Natural killer cell treated with Interleukin-12 subunit alpha and Interleukin-12 subunit beta and Interleukin-15 and Interleukin-18, amount 100 ng/mL, for 72 hours (primary cell): ENCODE results near the gene STARD3. TPM values are rescaled to one million over a fixed set of nuclear protein-coding genes. Genes with fewer than 3 reads are reported as not detected.

Source experiments
- ATAC-seq, 2 donors: fragments of 150-1000 bp; cut with Tn5 transposase in 1 of 2; sonication (Bioruptor Pico), chemical (Tn5 transposase) in 1 of 2; 2 replicates each; pipeline ENCODE4 v1.10.0; 2021
- DNase-seq: peaks from one replicate; pipeline ENCODE4 v3.0.0; 2022; ENCODE audit warnings: low spot score
- H3K27ac Mint-ChIP-seq, 2 donors: 1 replicate in 1 of 2; 2 replicates in 1 of 2; pipeline ENCODE4 v1.8.0; 2022; ENCODE audit warnings: mixed read lengths in 2 of 2, mild to moderate bottlenecking in 1 of 2, moderate library complexity in 1 of 2
- H3K27me3 Mint-ChIP-seq, 2 donors: 1 replicate in 1 of 2; 2 replicates in 1 of 2; pipeline ENCODE4 v1.8.0; 2022; ENCODE audit warnings: mixed read lengths in 2 of 2
- H3K36me3 Mint-ChIP-seq: one replicate; pipeline ENCODE4 v1.8.0; 2022; ENCODE audit warnings: mixed read lengths
- H3K4me1 Mint-ChIP-seq, 2 donors: 1 replicate in 1 of 2; 2 replicates in 1 of 2; pipeline ENCODE4 v1.8.0; 2022; ENCODE audit warnings: low read depth in 2 of 2, mixed read lengths in 2 of 2, mild to moderate bottlenecking in 1 of 2
- H3K4me3 Mint-ChIP-seq: one replicate; pipeline ENCODE4 v1.8.0; 2022; ENCODE audit warnings: mixed read lengths
- H3K9me3 Mint-ChIP-seq: 2 replicates; pipeline ENCODE4 v1.8.0; 2022; ENCODE audit warnings: mixed read lengths
- total RNA-seq, 2 donors: library from RNA; stranded (reverse); gene quantifications; one replicate each; pipeline ENCODE4 v1.2.3, GENCODE V29; 2022

Gene STARD3
- total RNA-seq, 2 donors from 2014 or later, result 97.9 to 139 TPM

- H3K27ac Mint-ChIP-seq, result no peak overlapping the region
- peaks cover 50 to 66% of the 10 kb centered on the region in 2 donors for H3K27me3 Mint-ChIP-seq
- ATAC-seq (no peak), DNase-seq (no peak)
- peaks cover 5 to 14% of the 10 kb centered on the region in 2 donors for H3K4me1 Mint-ChIP-seq
- no peaks in the 10 kb centered on the region for H3K9me3 Mint-ChIP-seq
- H3K36me3 Mint-ChIP-seq, result no peaks in the 10 kb centered on the region
- H3K4me3 Mint-ChIP-seq, result no peak overlapping the region
These were observed 36.5 kb upstream of the STARD3 start for GRCh38 chr17:39600288-39600996.

DNA sequence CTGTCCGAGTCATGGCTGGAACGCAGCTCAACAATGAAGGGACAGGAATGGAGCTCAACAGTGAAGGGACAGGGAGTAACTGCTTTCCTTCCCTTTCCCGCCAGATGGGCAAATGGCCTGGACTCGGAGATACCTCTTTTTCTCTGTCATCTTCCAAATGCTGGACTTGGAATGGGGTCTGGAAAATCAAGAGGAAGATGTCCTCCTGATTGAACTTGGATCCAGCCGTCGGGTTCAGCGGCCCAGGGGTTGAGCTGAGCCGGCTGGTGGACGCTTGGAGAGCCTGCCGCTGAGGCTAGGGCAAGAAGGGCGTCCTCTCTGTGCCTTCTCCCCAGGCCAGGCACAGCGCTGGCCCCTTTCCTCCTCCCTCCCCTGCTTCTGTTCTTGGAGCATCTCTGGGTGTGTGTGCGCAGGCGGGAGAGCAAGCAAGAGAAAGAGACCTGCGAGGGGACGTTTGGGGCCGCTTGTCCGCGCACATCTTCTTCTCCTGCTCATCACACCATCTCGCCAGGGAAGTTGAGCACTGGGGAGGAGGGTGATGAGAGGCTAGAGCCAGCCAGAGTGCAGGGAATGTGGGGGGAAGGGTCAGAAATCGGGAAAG is 35.8 kb upstream of the STARD3 start:
- Mint-ChIP-seq H3K27me3 (peaks cover 44 to 60% of the 10 kb centered on the region in 2 donors), H3K36me3 (no peaks in the 10 kb centered on the region), H3K4me1 (peaks cover 2 to 12% of the 10 kb centered on the region in 2 donors), H3K4me3 (no peak overlapping the region), H3K9me3 (no peaks in the 10 kb centered on the region), H3K27ac (no peak overlapping the region)
- ATAC-seq (no peak), DNase-seq (no peak)

- no peaks in the 10 kb centered on the region for H3K36me3 Mint-ChIP-seq
- H3K9me3 Mint-ChIP-seq, result no peaks in the 10 kb centered on the region
- no peak overlapping the region for H3K27ac Mint-ChIP-seq
- peaks cover 0 to 8% of the 10 kb centered on the region in 2 donors for H3K4me1 Mint-ChIP-seq
- no peak overlapping the region for H3K4me3 Mint-ChIP-seq
- peaks cover 39 to 51% of the 10 kb centered on the region in 2 donors for H3K27me3 Mint-ChIP-seq
- DNase-seq (no peak), ATAC-seq (no peak)
These were observed 35.0 kb upstream of the STARD3 start for GRCh38 chr17:39601758-39602532.

- DNase-seq (no peak), ATAC-seq (peak in 1 of 2 donors; percentile 29)
- H3K4me1 Mint-ChIP-seq, result peaks cover 0 to 9% of the 10 kb centered on the region in 2 donors
- peaks cover 35 to 43% of the 10 kb centered on the region in 2 donors for H3K27me3 Mint-ChIP-seq
- H3K9me3 Mint-ChIP-seq, result no peaks in the 10 kb centered on the region
- no peak overlapping the region for H3K4me3 Mint-ChIP-seq
- H3K36me3 Mint-ChIP-seq, result no peaks in the 10 kb centered on the region
- no peak overlapping the region for H3K27ac Mint-ChIP-seq
These were observed 34.2 kb upstream of the STARD3 start for GRCh38 chr17:39602533-39603303.

GRCh38 chr17:39603304-39604016 is 33.5 kb upstream of the STARD3 start:
- DNase-seq, result peak; percentile 49
- peaks cover 0 to 9% of the 10 kb centered on the region in 2 donors for H3K4me1 Mint-ChIP-seq
- no peaks in the 10 kb centered on the region for H3K9me3 Mint-ChIP-seq
- no peak for ATAC-seq
- H3K27me3 Mint-ChIP-seq, result peaks cover 33 to 39% of the 10 kb centered on the region in 2 donors
- no peaks in the 10 kb centered on the region for H3K36me3 Mint-ChIP-seq
- no peak overlapping the region for H3K27ac Mint-ChIP-seq
- H3K4me3 Mint-ChIP-seq, result no peak overlapping the region

DNA sequence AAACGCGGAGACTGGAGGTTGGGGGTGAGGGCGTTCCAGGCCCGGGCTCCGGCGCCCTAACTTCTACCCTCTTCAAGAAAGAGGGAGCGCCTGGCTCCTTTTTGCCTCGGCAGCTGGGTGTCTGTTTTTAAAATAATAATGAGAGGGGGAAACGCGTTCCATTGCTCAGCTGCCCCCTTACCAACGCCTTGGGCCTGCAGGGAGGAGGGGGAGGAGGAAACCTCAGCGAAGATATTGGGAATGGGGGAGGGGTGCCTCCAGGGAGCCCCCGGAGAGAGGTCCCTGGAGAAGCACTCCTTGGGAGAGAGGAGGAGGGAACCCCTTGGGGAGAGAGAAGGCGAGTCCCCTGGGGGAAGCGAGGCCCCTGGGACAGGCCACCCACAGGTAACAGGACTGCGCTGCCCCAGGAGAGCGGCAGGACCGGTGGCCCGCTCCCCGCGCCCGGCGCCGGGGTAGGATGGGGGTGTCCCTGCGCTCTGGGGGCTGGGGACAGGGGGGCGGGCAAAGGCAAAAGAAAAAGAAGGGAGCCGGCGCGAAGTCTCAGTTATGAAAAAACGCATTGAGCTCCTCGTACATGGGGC is 31.9 kb upstream of the STARD3 start:
- Mint-ChIP-seq H3K9me3 (no peaks in the 10 kb centered on the region), H3K36me3 (no peaks in the 10 kb centered on the region), H3K27ac (no peak overlapping the region), H3K4me3 (no peak overlapping the region), H3K27me3 (peaks cover 37 to 42% of the 10 kb centered on the region in 2 donors), H3K4me1 (peaks cover 0 to 9% of the 10 kb centered on the region in 2 donors)
- ATAC-seq (no peak), DNase-seq (peak; percentile 57)

GRCh38 chr17:39605492-39606433 is 31.2 kb upstream of the STARD3 start:
- H3K36me3 Mint-ChIP-seq, result no peaks in the 10 kb centered on the region
- peaks cover 31 to 37% of the 10 kb centered on the region in 2 donors for H3K27me3 Mint-ChIP-seq
- no peaks in the 10 kb centered on the region for H3K9me3 Mint-ChIP-seq
- no peak overlapping the region for H3K4me3 Mint-ChIP-seq
- H3K4me1 Mint-ChIP-seq, result peaks cover 0 to 9% of the 10 kb centered on the region in 2 donors
- peak; percentile 10 to 26 for ATAC-seq
- peak; percentile 38 for DNase-seq
- no peak overlapping the region for H3K27ac Mint-ChIP-seq

DNA sequence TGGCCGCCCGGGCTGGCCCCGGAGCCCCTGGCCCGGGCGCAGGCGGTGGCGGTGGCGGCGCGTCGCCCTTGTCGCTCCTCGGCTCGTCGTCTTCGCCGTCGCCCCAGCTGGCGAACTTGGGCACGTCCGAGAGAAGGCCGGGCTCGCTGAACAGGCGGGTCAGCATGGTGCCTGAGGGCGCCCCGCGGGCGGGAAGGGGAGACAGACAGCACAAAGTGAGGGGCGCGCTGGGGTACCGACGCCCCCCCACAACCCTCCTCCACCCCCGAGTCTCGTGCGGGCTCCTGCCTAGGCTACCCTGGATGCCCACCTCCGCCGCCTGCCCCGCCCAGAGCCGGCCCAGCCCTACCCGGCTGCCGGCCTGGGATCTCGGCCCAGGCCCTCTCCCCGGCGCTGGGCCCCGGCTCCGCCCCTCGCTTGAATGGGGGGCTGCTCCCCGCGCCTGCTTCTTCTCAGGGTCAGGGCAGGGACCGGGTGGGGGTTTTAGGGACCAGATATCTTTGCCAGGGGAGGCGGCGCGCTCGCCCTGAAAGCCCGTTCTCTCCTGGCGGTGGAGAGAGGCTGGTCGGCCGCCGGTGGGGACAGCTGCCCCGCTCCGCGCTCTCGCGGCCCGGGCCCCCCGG is 30.4 kb upstream of the STARD3 start:
- H3K9me3 Mint-ChIP-seq, result no peaks in the 10 kb centered on the region
- H3K4me1 Mint-ChIP-seq, result peaks cover 0 to 6% of the 10 kb centered on the region in 2 donors
- H3K27me3 Mint-ChIP-seq, result peaks cover 29 to 33% of the 10 kb centered on the region in 2 donors
- no peak overlapping the region for H3K4me3 Mint-ChIP-seq
- H3K36me3 Mint-ChIP-seq, result no peaks in the 10 kb centered on the region
- DNase-seq (no peak), ATAC-seq (no peak)
- H3K27ac Mint-ChIP-seq, result no peak overlapping the region

DNA sequence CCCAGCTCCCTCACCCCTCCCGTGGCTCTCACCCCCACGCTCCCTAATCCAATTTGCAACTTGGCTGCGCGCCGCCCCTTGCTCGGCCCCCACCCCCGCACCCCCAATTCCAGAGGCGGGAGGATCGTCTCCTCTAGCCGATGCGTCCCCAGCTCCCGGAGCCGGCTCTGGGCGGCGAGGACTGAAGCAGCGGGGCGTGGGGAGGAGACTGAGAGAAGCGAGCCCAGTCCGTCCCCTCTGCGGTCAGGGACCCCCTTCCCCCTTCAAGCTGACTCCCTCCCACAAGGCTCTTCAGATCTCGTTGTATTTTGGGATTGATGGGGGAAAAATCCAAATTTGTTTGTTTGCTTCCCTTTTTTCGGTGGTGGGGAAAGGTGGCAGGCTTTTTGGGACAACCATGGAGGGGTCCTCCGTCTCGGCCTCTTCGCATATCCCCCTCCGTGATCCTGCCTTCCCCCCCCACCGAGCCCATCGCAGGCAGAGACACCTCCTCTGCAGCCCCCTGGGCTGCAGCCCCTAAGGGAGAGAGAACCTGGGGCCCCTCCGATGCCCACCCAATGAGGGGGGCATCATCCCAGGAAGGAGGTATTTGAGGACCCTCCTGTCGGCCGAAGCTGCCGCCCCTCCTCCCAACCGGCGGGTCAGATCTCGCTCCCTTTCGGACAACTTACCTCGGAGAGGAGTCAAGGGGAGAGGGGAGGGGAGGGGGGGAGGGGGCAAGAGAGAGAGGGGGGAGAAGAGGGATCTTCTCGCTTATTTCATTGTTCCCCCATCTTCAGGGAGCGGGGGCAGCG is 29.7 kb upstream of the STARD3 start:
- Mint-ChIP-seq H3K27ac (no peak overlapping the region), H3K9me3 (no peaks in the 10 kb centered on the region), H3K4me3 (no peak overlapping the region), H3K4me1 (peaks cover 0 to 6% of the 10 kb centered on the region in 2 donors), H3K36me3 (no peaks in the 10 kb centered on the region), H3K27me3 (peaks cover 23 to 27% of the 10 kb centered on the region in 2 donors)
- DNase-seq (no peak), ATAC-seq (no peak)

DNA sequence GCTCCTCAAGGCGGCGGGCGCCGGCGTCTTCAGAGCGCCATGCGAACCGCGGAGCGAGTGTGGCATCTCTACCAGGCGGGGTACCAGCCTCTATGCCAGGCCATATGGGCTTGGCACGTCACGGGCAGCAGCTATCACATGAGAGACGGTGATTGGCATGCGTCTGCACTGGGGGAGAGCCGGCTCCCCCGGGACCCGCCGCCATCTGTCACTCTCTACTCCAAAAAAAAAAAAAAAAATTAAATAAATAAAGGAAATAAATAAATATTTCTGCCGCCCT is 29.2 kb upstream of the STARD3 start, which contains the start of gene NEUROD2:
Gene NEUROD2 (minus strand): TSS at position 70 of the 280 bp plus-strand sequence. CDS start 1,321 bp downstream, outside the sequence.
- no peak within 1 kb of the TSS for H3K4me3 Mint-ChIP-seq
- DNase-seq, result no peak
- peaks cover 18 to 23% of the 10 kb centered on the region in 2 donors for H3K27me3 Mint-ChIP-seq
- no peaks in the 10 kb centered on the region for H3K9me3 Mint-ChIP-seq
- no peak for ATAC-seq
- H3K36me3 Mint-ChIP-seq, result no peaks in the 10 kb centered on the region
- peaks cover 0 to 6% of the 10 kb centered on the region in 2 donors for H3K4me1 Mint-ChIP-seq
- H3K27ac Mint-ChIP-seq, result no peak within 1 kb of the TSS
